Skeletal muscle satellite cell (primary cell): Measurements from ENCODE around the gene INPP5B.
A peak's percentile ranks its signal among the peaks of the same experiment; 100 is the strongest.
"Not testable (repeated sequence)": the region's sequence is repeated elsewhere in the genome, so short reads cannot be mapped to it uniquely, and the experiment has no call there.

Experiments
- H3K27me3 ChIP-seq: 2 replicates; pipeline ENCODE4 v1.7.0; 2013; ENCODE audit warnings: low read length; ENCODE audit not compliant: control insufficient read depth, insufficient read depth
- H3K36me3 ChIP-seq: 2 replicates; pipeline ENCODE4 v1.7.0; 2013; ENCODE audit warnings: mild to moderate bottlenecking, control low read depth, low read length; ENCODE audit not compliant: insufficient read depth
- H3K4me1 ChIP-seq: 2 replicates; pipeline ENCODE4 v1.7.0; 2013; ENCODE audit warnings: low read length; ENCODE audit not compliant: control insufficient read depth, insufficient read depth
- H3K4me2 ChIP-seq: 2 replicates; pipeline ENCODE4 v1.7.0; 2013; ENCODE audit warnings: mild to moderate bottlenecking, low read length
- H3K4me3 ChIP-seq: 2 replicates; pipeline ENCODE4 v1.7.0; 2013; ENCODE audit warnings: low read length
- H3K9ac ChIP-seq: 2 replicates; pipeline ENCODE4 v1.7.0; 2013; ENCODE audit warnings: mild to moderate bottlenecking, low read depth, low read length, moderate library complexity
- H3K9me3 ChIP-seq: replicated peaks from 2 replicates; pipeline ENCODE4 v1.7.0; 2013; ENCODE audit warnings: mild to moderate bottlenecking, control low read depth, low read length

Gene INPP5B

DNA sequence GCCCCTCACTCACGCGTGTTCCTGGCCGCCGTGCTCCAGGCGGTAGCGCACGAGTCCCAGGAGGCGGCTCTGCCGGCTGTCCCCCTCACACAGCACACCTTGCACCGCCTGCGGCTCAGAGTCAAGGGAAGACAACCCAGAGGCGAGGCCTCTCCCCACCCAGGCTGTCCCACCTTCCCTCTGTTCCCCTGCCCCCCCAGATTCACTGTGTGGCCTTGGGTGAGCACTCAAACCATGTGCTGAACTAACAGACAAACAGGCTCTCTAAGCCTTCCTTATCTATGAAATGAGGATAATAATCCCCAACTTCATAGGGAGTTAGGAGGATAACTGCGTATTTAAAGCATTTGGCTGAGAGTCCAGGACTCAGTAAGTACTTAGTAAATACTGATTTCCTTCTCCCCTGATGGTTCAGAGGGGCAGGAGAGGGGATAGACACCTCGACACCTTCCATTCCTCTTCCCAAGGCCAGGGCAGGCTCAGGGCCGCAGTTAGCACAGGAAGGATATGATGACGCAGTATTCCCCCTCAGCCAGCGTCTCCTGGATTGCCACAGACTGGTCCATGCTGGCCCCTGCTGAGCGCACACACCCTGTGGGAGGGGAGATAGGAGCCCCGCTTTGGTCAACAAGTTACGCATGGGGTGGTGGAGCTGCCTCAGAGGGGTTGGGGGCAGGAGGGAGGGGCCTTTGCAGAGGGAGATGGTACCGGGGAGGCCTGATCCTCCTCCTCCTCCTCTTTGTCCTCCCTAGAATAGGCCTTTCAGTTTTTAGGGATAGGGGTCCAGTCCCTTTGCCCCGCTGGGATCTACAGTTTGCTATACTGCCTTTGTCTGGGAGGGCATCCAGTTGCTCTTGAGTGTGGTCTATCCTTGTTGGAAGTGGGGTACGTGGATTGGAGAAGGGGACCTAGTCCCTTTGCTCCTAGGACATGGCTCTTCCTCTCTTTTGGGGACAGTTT, 830 bp downstream of the INPP5B start:
- no peaks in the 10 kb centered on the region for H3K9me3 ChIP-seq
- H3K9ac ChIP-seq: peak overlapping the region; percentile 92
- peak overlapping the region; percentile 94 for H3K4me2 ChIP-seq
- H3K4me1 ChIP-seq: peaks cover 28% of the 10 kb centered on the region
- H3K4me3 ChIP-seq: peak overlapping the region; percentile 75
- H3K27me3 ChIP-seq: no peaks in the 10 kb centered on the region
- peaks cover 12% of the 10 kb centered on the region for H3K36me3 ChIP-seq

DNA sequence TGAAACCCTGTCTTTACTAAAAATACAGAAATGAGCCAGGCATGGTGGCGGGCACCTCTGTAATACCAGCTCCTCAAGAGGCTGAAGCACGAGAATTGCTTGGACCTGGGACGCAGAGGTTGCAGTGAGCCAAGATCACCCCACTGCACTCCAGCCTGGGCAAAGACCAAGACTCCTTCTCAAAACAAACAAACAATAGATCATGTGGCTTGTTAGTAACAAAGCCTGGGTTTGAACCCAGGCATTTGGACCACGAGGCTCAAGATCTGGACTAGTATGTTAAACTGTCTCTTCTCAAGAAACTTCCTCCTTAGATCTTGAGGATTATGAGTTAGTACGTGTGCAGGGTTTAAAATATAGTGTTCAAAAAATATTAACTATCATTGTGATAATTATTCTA, 1.6 kb downstream of the INPP5B start:
- H3K4me2 ChIP-seq: peak overlapping the region; percentile 94
- peaks cover 19% of the 10 kb centered on the region for H3K36me3 ChIP-seq
- H3K9ac ChIP-seq: peak overlapping the region; percentile 92
- H3K4me3 ChIP-seq: peak overlapping the region; percentile 75
- no peaks in the 10 kb centered on the region for H3K9me3 ChIP-seq
- peaks cover 28% of the 10 kb centered on the region for H3K4me1 ChIP-seq
- no peaks in the 10 kb centered on the region for H3K27me3 ChIP-seq

DNA sequence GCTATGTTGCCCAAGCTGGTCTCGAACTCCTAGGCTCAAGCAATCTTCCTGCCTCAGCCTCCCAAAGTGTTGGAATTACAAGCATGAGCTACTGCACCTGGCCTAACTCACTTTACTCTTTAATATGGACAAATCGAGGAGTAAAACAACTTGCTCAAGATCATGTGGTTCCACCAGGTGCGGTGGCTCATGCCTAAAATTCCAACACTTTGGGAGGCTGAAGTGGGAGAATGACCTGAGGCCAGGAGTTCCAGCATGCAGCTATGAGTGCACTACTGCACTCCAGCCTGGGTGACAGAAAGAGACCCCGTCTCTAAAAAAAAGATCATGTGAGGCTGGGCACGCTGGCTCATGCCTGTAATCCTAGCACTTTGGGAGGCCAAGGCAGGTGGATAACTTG, 2.0 kb downstream of the INPP5B start:
- Histone ChIP-seq H3K27me3 (no peaks in the 10 kb centered on the region), H3K36me3 (peaks cover 24% of the 10 kb centered on the region), H3K9me3 (no peaks in the 10 kb centered on the region), H3K9ac (no peak overlapping the region), H3K4me2 (no peak overlapping the region), H3K4me3 (no peak overlapping the region), H3K4me1 (peaks cover 28% of the 10 kb centered on the region)

DNA sequence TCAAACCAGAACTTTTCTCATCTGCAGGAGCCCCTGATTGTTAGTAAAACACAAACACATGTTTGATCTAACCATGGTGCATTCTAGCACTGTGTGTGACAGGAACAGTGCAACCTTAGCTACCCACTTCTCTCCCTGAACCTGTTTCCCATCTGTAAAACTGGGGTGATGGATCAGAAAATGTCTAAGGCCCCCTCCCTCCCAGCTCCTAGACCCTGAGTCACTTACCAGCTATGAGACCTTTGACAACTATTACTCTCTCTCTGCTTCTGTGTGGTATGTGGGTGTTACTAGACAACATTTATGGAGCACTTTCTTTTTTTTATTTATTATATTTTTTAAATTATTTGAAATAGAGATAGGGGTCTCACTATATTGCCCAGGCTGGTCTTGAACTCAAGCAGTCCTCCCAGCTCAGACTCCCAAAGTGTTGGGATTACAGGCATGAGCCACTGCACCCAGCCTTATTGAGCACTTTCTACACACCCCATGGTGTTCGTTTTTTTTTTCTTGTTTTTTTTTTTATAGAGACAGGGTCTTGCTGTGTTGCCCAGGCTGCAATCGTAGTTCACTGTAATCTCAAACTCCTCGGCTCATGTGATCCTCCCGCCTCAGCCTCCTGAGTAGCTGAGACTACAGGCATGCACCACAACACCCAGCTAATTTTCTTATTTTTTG, 2.6 kb downstream of the INPP5B start:
- Histone ChIP-seq H3K4me2 (peak overlapping the region; percentile 5), H3K4me3 (no peak overlapping the region), H3K9me3 (no peaks in the 10 kb centered on the region), H3K4me1 (peaks cover 28% of the 10 kb centered on the region), H3K27me3 (no peaks in the 10 kb centered on the region), H3K36me3 (peaks cover 25% of the 10 kb centered on the region), H3K9ac (no peak overlapping the region)

DNA sequence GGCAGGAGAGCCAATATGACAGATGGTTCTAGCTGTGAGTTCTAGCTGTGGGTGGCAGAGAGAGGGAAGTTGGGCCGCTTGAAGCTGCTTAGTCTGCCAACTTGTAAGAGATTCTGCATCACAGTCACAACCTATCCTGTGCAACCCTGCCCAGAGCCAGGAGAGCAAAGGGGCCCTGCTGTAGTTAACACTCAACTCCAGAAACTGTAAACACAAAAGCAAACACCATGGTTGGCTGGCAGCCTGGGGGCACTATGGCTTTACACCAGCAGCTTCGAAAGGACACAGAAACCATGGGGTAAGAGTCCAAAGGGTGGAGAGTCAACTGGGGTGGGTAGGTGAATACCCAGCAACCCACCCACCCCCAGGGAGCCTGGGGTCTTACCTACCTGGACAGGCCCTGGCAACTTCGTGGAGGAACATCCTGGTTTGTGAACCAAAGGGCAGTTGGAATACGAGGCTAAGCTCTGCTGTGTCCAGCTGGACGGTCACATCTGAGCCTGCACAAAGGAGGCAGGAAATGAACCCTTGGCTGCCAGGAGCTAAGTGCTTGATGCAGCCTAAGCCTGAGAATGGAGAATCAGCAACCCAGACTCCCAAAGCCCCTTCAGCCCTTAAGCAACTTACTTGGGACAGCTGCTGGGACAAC, 6.4 kb downstream of the INPP5B start:
- Histone ChIP-seq H3K4me1 (peaks cover 14% of the 10 kb centered on the region), H3K4me2 (no peak overlapping the region), H3K27me3 (no peaks in the 10 kb centered on the region), H3K4me3 (no peak overlapping the region), H3K9ac (no peak overlapping the region), H3K9me3 (no peaks in the 10 kb centered on the region), H3K36me3 (peaks cover 39% of the 10 kb centered on the region)

DNA sequence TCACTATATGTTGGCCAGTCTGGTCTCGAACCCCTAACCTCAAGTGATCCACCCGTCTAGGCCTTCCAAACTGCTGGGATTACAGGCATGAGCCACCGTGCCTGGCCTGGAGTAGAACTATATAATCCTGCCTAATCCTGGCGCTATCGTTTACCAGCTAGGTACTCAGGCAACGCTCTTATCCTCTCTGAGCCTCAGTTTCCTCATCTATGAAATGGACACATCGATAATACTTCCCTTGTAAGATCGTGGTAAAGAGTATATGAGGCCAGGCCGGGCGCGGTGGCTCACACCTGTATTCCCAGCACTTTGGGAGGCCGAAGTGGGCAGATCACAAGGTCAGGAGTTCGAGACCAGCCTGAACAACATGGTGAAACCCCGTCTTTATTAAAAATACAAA, 10.1 kb downstream of the INPP5B start:
- H3K36me3 ChIP-seq: peaks cover 38% of the 10 kb centered on the region
- H3K4me3 ChIP-seq, H3K9ac ChIP-seq, H3K4me2 ChIP-seq, H3K9me3 ChIP-seq, H3K27me3 ChIP-seq: not testable (repeated sequence)
- H3K4me1 ChIP-seq: peaks cover 15% of the 10 kb centered on the region

DNA sequence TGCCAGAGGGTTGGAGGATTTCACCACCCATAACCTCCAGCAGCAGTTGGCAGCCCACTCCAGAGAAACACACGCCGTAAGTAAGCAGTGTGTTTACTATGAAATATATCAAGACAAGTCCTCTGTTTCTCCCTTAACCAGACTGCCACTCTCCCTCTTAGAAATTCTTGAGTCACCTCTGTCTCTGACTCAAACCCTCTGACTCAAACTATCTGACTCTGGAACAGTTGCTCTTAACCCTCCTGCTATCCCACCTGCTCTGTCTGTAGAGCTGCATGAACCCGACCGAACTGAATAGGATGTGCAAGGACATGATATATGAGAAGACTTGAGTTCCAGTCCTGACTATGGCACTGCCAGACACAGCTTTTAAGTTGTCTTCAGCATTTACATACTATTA, 14.1 kb downstream of the INPP5B start:
- H3K9me3 ChIP-seq: no peaks in the 10 kb centered on the region
- no peaks in the 10 kb centered on the region for H3K27me3 ChIP-seq
- H3K4me2 ChIP-seq: peak overlapping the region; percentile 9
- no peak overlapping the region for H3K9ac ChIP-seq
- H3K4me1 ChIP-seq: peaks cover 27% of the 10 kb centered on the region
- peaks cover 27% of the 10 kb centered on the region for H3K36me3 ChIP-seq
- H3K4me3 ChIP-seq: no peak overlapping the region

DNA sequence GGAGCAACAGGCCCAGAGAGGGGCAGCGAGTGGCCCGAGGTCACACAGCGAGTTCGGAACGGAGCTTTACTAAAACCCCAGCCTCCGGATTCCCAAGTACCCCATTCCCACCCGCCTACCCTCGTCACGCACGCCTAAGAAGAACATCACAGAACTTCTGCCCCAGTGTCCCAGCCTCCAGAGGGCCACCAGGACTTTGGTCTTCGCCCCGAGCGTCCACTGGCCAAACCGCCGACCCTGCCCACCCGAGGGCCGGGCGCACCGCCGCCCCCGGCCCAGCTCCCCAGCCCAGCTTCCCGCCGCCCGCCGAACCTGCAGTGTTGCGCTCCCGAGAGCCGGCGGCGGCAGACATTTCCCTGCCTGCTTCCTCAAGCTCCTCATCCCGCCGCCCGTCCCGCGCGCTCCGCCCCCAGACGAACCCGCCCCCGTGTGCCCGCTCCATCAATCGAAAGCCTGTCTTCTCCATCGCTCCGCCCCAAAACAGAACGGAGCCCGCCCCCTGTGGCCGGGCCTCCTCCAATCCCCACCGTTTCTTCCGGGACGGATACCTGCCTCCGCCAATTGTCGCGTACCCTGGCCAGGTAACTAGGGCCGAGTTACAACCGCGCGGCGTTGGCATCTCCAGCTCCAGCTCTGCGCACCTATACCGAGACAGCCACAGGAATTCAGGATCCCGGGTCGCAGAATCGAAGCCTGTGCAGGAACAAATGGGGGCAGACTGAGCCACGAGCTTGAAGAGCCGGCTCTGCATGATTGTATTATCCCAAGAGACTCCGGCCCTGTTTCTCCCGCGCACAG, 15.3 kb downstream of the INPP5B start:
- peaks cover 24% of the 10 kb centered on the region for H3K36me3 ChIP-seq
- peak overlapping the region; percentile 79 for H3K9ac ChIP-seq
- peaks cover 27% of the 10 kb centered on the region for H3K4me1 ChIP-seq
- H3K27me3 ChIP-seq: no peaks in the 10 kb centered on the region
- peak overlapping the region; percentile 90 for H3K4me2 ChIP-seq
- H3K4me3 ChIP-seq: peak overlapping the region; percentile 77
- no peaks in the 10 kb centered on the region for H3K9me3 ChIP-seq

DNA sequence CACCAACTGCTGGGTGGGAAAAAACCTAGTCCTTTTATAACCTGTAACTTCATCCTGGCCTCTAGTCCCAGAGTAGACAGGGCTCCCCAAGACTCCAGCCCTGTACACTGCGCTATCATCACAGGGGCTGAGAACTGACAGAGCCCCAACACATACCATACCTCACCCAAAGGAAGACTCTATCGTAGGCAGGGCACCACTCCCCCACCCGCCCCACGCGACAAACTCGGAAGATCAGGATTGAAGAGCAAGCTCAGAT, 15.8 kb downstream of the INPP5B start:
- peaks cover 20% of the 10 kb centered on the region for H3K36me3 ChIP-seq
- H3K9me3 ChIP-seq: no peaks in the 10 kb centered on the region
- no peaks in the 10 kb centered on the region for H3K27me3 ChIP-seq
- peak overlapping the region; percentile 79 for H3K9ac ChIP-seq
- H3K4me3 ChIP-seq: peak overlapping the region; percentile 77
- peaks cover 29% of the 10 kb centered on the region for H3K4me1 ChIP-seq
- peak overlapping the region; percentile 90 for H3K4me2 ChIP-seq

DNA sequence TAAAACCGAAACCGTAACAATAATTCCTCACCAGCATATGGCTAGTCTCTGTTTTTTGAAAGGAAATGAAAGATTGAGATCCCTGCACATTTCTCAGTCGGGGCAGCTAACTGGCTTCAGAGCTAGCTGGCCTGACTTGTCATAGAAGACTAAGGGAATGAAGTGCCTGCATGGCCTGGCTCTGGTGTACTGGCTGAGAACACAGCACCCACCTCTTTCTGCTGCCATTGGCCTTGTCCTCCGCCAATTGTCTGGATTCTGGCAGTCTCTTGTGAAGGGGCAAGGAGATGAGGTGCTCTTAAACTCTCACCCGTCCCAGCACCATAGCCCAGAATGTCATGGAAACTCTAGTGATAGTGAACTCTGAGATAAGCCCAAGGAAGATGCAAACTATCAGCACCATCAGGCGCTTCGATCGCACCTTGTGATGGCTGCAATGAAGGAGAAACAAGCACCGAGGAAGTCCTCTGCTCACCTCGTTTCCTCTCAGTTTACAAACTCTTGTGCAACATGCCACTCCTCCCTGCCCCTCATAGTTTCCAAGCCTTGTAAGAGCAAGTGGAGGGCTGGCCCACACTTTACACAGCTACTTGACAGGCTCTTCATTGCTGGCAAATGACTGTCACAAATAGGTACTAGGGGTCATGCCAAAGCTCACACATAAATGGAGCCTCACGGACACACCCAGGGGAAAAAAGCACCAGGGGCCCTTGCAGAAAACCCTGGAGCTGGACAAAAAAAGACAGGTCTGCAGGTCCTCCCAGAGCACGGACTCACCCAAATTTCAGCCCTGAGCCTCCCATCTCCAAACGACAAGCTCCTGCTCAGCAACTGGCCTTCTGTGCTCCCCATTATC, 16.4 kb downstream of the INPP5B start:
- Histone ChIP-seq H3K36me3 (peaks cover 16% of the 10 kb centered on the region), H3K27me3 (no peaks in the 10 kb centered on the region), H3K4me3 (peak overlapping the region; percentile 77), H3K4me1 (peaks cover 32% of the 10 kb centered on the region), H3K9ac (peak overlapping the region; percentile 79), H3K4me2 (peak overlapping the region; percentile 90), H3K9me3 (no peaks in the 10 kb centered on the region)
